Lower leg skin (tissue), 4 donors: Measurements from ENCODE around the gene CORO2A. TPM values are rescaled to one million over a fixed set of nuclear protein-coding genes. Genes with fewer than 3 reads are reported as not detected.
A peak's percentile ranks its signal among the peaks of the same experiment; 100 is the strongest.
"Not testable (repeated sequence)": the region's sequence is repeated elsewhere in the genome, so short reads cannot be mapped to it uniquely, and the experiment has no call there.

ENCODE experiments used
- DNase-seq, 2 donors: peaks; one replicate each; pipeline ENCODE4 v3.0.0-alpha.2; 2019; ENCODE audit warnings: low spot score in 2 of 2
- H3K4me3 ChIP-seq: fragments of 200-600 bp; sonication (generic); 2 replicates; pipeline ENCODE4 v1.5.1; 2017; ENCODE audit warnings: mild to moderate bottlenecking, low read depth; ENCODE audit not compliant: poor library complexity, severe bottlenecking
- POLR2A ChIP-seq, 2 donors: fragments of 450-650 bp; IDR thresholded peaks; one replicate each; pipeline ENCODE4 v1.6.1; 2016 to 2017; ENCODE audit warnings: antibody characterized with exemption in 2 of 2, mild to moderate bottlenecking in 1 of 2, moderate library complexity in 1 of 2
- WGBS, 2 donors: methylation state at CpG; one replicate each; pipeline ENCODE4 v1.1.5; 2018; 5-methylcytosine and 5-hydroxymethylcytosine counted together
- intact Hi-C: fragments of 100-400 bp; cut with DNase I; formaldehyde crosslinking; loops from one replicate; pipeline ENCODE4 v1.15.0; 2023; ENCODE audit warnings: low total_unique reads
- total RNA-seq, 4 donors: library from RNA; depleted of rRNA; stranded (reverse); fragments of >200 nt; gene quantifications; one replicate each; pipeline ENCODE4 v1.1.0, GENCODE V29; 2016
- TF ChIP-seq, protein P1 (sequence below), 3 donors: fragments of 450-650 bp; IDR thresholded peaks; one replicate each; pipeline ENCODE4 v1.5.1; 2016; ENCODE audit warnings: antibody characterized with exemption in 3 of 3, mild to moderate bottlenecking in 3 of 3, moderate library complexity in 2 of 3

CORO2A gene
- total RNA-seq, 4 donors from 2014 or later, result 20.8 to 31.4 (median 25.4) TPM

DNA sequence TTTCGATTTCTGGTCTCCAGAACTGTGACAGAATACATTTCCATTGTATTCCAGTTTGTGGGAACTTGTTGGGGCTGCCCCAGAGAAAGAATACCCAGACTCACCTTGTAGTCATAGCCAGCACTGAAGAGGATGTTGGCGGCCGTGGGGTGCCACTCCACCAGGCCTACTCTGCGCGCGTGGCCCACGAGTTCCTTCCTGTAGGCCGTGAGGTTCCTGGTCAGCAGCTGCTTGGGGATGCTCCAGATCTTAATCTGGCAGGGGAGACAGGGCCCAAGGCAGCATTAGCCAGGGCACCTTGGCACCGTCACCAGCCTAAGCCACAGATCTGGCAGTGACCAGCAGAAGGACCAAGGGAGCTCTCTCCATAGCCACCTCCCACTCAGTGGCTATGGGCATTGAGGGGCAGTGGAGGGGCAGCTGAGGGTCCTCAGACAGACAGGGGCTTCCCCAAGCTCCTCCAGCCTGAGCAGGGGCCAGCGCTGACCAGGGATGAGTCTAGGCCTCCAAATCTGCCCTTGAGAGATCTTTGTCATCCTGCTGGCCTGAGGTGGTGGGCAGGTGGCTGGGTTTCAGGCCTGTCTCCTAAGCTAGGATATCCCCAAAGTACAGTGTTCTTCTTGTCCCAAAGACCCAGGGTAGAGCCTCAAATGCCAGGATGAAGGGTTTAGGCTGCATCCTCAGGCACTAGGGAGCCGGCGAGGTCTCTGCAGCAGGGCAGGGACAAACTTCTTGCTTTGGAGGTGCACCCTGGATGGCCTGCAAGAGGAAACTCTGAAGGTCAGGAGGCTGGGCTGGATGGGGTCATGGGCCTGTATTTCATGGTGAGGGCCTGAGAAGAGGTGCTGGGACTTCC is 57.5 kb downstream of the CORO2A start:
- no peak for DNase-seq
- H3K4me3 ChIP-seq, result no peak overlapping the region
- intact Hi-C loops, result no loop called here
- TF ChIP-seq POLR2A (IDR thresholded peaks at IDR 0.05), result no peak
- TF ChIP-seq, protein P1, sequence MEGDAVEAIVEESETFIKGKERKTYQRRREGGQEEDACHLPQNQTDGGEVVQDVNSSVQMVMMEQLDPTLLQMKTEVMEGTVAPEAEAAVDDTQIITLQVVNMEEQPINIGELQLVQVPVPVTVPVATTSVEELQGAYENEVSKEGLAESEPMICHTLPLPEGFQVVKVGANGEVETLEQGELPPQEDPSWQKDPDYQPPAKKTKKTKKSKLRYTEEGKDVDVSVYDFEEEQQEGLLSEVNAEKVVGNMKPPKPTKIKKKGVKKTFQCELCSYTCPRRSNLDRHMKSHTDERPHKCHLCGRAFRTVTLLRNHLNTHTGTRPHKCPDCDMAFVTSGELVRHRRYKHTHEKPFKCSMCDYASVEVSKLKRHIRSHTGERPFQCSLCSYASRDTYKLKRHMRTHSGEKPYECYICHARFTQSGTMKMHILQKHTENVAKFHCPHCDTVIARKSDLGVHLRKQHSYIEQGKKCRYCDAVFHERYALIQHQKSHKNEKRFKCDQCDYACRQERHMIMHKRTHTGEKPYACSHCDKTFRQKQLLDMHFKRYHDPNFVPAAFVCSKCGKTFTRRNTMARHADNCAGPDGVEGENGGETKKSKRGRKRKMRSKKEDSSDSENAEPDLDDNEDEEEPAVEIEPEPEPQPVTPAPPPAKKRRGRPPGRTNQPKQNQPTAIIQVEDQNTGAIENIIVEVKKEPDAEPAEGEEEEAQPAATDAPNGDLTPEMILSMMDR (IDR thresholded peaks at IDR 0.05), result no peak
- WGBS, 2 donors, result 89 to 94% methylated on average over 12 of the region's 12 CpGs

DNA sequence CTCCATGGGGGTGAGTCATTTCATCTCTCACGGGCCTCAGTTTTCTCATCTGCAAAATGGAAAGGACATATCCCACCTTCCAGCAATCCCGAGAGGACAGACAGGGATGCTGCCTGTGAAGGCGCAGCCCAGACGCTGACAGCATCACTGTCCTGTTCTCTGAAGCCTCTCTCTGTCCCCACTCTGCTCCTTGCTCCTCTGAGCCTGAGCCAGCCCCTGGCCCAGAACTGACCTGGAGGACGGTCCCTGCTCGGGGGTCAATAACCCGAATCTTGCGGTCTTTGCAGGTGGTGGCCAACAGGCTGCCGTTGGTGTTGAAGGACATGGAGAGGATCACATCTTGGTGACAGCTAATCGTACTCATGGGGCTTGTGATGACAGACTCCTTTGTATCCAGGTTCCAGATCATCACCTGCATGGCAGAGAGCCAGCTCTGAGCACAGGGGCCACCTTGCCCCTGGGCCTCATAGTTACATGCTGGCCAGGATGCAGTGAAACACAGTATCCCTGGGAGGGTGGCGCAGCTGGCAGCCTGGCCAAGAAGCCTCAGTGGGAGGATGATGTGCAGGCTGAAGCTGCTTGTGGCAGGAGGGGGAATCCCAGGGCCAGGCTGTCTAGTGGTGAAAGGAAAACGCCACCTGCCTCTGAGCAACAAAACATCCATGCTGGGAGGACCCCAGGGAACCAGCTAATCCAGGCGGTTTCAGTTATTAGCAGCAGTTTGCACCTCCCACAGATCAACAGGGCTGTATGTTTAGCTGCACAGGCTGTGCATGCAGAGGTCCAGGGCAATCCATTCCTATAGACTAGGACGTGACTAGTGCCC is 59.4 kb downstream of the CORO2A start:
- H3K4me3 ChIP-seq, result no peak overlapping the region
- intact Hi-C loops, result no loop called here
- TF ChIP-seq, protein P1 (IDR thresholded peaks at IDR 0.05), result no peak
- no peak for TF ChIP-seq POLR2A (IDR thresholded peaks at IDR 0.05)
- DNase-seq, result no peak
- WGBS, 2 donors, result 81 to 82% methylated on average over 13 of the region's 14 CpGs

DNA sequence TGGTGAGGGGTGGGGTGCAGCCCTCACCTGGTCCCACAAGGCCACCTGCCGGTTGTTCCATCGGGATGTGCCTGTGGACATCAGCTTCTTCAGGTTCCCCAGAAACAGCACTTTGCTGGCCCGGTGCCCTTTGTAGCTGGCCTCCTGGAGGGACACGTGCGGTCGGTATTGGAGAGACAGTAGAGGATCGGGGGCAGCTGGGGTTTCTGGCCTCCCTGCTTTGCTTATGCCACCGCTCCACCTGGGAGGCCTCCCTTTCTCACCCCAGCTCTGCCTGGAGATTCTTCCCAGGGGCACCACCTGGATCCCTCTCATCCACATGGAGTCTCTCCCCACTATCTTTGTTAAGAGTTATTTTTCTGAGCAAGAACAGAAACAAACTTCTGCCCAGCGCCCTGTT is 60.3 kb downstream of the CORO2A start:
- peak in 1 of 2 donors; percentile 84 for DNase-seq
- H3K4me3 ChIP-seq, result no peak overlapping the region
- WGBS, 2 donors, result 87 to 90% methylated on average over 9 of the region's 9 CpGs
- TF ChIP-seq POLR2A (IDR thresholded peaks at IDR 0.05), result no peak
- TF ChIP-seq, protein P1 (IDR thresholded peaks at IDR 0.05), result no peak
- intact Hi-C loops, result no loop called here

DNA sequence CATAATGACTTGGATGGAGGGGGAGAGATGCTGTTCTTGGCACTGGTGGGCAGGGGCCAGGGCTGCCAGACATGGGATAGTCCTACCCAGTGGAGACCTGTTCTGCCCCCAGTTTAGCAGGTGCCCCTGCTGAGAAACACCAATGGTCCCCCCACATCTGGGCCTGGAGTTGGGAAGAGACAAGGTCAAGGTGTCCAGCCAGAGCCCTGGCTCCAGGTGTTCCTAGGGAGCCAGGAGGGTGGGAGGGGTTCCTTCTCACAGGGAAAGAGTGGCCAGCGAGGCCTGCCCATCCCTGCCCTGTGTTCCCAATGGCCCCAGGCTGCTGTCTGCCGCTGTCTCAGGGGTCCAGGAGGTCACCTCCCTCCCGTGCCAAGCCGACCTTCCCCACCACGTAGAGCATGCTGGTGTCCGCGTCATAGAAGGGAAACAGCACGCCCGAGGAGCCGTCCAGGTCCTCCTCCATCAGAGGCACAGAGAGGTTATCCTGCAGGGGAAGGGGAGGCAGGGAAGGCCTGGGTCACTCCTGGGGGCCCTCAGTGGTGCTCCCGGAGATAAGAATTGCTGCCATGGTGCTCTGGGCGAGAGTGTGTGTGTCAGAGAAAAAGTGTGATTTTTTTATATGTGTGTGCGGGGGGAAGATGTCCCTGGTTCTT is 61.7 kb downstream of the CORO2A start:
- intact Hi-C loops, result no loop called here
- TF ChIP-seq POLR2A (IDR thresholded peaks at IDR 0.05), result no peak
- TF ChIP-seq, protein P1 (IDR thresholded peaks at IDR 0.05), result no peak
- WGBS, 2 donors, result 89 to 93% methylated on average over 13 of the region's 13 CpGs
- DNase-seq, result peak in 1 of 2 donors; percentile 69
- no peak overlapping the region for H3K4me3 ChIP-seq

DNA sequence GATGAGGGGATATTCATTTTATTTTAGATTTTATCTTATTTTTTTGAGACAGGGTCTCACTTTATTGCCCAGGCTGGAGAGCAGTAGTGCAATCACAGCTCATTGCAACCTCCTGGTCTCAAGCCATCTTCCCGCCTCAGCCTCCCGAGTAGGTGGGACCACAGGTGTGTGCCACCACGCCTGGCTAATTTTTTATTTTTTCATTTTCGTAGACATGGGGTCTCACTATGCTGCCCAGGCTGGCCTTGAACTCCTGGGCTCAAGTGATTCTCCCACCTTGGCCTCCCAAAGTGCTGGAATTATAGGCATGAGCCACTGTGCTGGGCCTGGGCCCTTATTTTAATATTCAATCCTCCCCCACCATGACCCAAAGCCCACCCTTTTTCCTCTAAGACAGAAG is 62.4 kb downstream of the CORO2A start:
- WGBS, 2 donors, result 97 to 99% methylated on average over 4 of the region's 4 CpGs
- H3K4me3 ChIP-seq, DNase-seq, intact Hi-C loops: not testable (repeated sequence)

DNA sequence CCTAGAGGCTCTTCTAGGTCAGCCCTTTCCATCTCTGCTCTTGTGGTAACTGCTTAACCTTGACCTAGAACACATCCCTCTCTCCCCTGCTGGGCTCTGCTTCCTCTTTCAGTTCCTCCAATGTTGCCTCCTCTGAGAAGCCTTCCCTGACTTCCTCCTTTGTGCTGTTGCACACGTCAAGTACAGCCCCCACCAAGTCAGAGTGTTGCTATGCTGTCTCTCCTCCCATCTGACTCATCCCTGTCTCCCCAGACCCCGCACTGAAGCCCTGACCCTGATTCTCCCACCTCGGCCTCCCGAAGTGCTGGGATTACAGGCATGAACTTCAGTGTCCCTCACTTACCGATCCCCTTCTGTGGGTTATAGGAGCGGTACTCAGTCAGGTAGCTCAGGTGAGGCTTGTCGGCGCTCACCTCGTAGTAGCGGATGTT is 63.0 kb downstream of the CORO2A start:
- no peak for DNase-seq
- TF ChIP-seq, protein P1 (IDR thresholded peaks at IDR 0.05), result no peak
- no peak for TF ChIP-seq POLR2A (IDR thresholded peaks at IDR 0.05)

More for the DNA sequence above, 63.0 kb downstream of the CORO2A start:
- intact Hi-C loops, result no loop called here
- no peak overlapping the region for H3K4me3 ChIP-seq
- WGBS, 2 donors, result 91 to 92% methylated on average over 10 of the region's 10 CpGs
